CD4-positive, alpha-beta T cell treated with Interleukin-4 for 4 hours (primary cell): ENCODE measurements around the gene IL21R.

Experiments
- DNase-seq: peaks from one replicate; pipeline ENCODE4 v3.0.0-alpha.2; 2020

The IL21R gene

DNA sequence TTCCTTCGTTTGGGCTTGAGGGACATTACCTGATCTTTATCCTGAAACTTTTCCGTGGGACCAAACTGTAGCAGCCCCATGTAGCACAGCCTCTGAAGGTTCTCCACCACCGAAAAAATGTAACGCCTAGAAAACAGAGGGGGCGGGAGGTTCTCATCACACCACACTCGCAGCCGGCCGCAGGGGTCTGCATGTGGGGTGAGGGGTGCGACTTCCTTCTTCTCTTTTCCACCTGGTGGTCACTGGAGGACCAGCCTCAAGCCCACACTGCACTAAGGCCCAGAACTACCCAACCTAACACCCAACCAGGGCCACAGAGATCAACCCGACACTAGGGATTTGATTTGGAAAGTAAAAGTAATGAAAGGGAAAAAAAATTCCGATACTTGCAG is 90.6 kb downstream of the IL21R start:
- no peak for DNase-seq

DNA sequence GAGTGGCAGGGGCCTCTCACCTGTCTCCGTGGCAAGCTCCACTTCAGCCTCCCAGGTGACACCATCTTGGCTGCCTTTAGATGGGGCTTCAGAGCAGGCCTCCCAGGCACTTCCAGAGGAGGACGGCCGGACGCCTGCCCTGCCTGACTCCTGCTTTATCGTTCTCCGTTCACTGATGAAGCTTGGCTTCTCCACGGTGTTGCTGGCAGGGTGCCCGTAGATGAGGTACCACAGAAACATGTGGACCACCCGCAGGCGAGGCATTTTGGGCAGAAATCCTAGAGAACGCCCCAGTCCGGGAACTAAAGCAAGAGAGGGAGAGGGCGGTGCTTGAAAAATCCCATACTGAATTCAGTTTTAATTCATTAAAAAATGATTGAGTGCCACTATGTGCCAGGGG is 93.2 kb downstream of the IL21R start:
- DNase-seq: no peak

DNA sequence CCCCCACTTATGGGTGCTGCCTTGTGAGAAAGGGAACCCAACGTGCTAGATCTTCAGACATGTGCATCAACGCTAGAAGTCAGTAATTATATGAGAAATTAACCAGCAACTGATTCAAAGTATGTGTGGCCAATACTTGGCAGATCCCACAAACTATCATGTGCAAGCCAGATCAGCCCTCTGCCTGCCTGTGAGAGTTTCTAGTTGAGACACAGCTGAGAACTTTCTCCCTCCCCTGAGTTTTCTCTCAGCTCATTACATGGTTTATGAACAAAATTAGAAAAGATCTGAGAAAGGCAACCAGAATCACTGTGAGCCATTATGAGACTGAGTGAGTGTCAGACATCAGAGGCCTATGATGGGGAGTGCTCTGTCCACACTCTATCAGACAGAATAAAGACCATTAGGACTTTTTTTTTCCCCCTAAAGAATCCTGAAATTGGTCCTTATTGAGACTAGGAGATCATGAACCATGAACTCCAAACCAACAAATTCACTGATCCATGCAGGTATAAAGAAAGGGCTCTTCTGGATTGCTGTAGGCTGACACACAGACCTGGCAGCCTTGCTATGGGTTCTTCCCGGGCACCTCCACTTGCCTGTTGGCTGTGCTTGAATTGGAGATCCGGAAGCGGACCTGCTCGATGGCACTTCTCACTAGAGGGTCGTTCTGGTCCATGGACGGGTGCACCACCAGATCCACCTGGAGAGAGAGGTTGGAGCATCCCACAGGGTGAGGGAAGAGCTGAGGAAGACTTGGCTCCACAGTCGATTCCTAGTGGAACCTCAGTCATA is 96.3 kb downstream of the IL21R start:
- no peak for DNase-seq

DNA sequence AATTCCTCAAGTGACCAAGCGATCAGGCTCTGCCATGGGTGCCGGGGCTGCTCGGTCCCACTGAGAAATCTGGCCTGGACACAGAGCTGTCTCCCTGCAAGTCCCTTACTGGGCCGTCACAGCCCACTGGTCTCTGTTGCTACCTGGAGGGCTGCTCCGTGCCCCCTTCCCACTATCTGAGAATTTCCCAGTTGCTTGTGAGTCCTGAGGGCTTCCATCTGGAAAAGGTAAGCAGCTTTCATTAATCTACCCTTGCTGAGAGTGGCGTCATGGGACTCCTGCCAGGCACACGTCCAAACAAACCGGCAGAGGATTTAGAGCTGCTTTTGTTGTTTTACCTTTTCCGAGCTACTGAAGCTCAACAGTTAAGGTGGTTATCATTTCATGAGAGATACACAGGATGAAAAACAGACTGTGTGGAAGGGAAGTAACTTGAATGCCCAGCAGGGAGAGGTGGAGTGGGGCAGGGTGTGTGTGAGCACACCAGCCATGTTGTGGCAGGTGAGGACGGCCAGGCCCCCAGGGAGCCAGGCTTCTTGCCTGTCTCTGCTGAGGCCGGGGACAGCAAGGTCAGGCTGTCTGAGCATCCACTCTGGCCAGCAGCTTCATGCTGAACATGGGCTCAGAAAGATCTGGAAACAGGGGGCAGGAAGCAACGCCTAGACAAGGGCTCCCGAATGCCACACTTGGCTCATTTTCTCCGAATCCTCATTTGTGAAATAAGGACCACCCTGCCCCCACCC is 97.1 kb downstream of the IL21R start:
- DNase-seq: no peak

DNA sequence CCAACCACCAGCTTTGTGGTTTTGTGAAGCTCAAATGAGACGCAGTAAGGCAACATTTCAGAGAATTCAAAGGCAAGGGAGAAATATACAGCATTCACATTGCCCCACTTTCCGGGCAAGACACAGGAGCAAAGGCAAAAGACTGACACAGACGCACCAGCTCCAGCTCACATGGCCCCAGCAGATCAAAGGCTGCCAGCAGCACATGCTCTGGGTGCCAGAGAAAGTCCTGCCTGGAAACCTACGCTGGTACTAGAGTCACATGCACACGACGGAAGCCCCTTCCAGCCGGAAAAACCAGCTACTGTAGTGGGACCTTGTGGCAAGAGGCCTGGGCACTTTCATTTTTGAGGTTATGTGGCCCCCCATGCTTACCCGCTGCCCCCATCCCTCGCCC is 97.7 kb downstream of the IL21R start:
- DNase-seq: no peak

DNA sequence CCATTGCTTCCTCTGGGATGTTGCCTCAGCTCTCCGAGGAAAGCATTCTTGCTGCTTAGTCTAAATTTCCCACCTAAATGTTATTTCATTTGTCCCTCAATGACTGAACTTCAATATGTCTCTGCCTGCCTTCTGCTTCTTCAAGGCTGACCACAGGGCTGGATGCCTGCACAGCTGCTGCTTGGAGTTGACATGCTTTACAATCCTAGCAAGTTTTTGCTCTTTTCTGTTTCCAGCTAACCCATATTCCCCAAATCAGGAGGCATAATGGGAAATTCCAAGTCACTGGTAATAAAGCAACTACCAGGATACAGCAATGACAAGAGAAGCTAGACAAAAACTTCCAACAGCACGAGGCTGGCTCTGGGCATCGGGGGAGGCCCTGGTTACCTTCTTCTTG is 98.8 kb downstream of the IL21R start:
- no peak for DNase-seq
